Medulla oblongata (tissue), 1 donor: ENCODE results near the gene TEX2.

ENCODE experiments used
- DNase-seq: peaks from one replicate; pipeline ENCODE4 v3.0.0-alpha.2; 2015; ENCODE audit errors: extremely low spot score

Gene TEX2

DNA sequence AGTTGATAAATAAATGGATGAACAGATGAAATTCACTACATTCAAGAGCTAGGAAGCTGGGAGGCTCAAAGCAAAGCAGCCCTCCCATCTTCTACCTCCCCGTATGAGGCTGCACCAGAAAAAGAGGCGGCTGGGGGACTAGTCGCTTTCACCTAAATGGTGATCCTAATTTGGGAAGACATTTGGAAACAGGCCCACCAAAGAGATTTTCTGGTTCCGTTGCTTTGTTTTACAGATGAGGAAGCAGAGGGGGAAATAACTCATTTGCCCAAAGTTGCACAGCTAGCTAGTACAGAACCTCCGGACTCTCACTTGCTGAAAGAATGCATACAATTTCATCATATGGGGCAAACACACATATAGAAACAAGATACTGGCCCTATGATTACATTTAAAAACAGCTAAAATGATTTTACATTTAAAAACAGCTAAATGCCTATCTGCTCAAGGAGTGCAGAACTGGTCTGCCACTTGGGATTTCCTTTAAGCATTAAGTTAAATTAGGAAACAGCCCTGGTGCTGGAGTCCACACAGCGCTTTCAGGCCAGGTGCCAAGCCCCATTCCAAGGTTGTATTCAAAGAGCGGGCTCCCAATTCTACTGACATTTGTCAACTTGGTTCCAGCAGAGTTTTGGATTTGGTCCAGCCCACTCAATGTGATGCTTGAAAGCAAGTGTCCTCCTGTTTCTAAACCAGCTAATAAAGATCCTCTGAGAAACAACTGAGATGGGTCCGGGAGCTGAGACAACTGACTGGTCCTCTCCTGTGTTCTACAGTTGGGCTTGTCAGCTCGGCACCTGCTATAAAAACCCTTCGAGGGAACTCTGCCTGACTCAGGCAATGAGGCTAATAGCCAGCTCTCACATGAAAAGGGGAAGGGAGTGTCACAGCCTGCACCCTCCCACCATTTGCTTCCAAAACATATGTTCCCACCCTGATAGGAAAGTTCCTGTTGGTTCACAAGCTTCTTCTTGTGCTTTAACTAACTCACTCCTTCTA lies 144.8 kb downstream of the TEX2 start:
- DNase-seq: peak; percentile 50

DNA sequence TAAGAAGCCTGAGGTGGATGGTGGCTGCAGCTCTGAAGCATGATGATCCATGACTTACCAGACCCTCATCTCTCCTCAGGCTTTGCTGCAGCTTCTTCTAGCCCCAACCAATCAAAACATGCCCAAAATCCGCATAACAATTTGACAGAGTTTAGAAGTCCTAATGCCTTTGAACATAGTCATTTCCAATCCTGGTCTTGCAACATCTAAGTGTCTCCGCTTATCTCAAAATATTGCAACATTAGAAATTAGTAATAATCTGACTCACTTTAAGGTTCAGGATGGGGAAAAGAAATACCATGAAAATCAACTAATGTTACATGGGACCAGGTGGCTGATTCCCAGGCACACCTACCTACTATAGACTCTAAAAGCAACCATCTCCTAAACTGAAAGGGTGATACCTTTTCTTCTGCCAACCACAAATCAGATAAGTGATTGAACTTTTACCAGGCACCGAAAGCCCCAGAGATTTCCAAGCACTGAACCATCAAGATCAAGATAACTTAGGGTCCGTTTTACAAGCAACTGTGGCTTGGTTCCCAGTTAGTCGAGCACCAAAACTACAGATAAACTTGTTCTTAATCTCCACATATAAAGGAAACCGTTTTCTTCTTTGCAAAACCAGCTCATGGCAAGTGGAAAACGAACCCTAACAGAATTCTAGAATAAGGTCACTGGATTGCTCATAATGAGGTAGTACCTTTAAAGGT lies 147.1 kb downstream of the TEX2 start:
- DNase-seq: no peak

DNA sequence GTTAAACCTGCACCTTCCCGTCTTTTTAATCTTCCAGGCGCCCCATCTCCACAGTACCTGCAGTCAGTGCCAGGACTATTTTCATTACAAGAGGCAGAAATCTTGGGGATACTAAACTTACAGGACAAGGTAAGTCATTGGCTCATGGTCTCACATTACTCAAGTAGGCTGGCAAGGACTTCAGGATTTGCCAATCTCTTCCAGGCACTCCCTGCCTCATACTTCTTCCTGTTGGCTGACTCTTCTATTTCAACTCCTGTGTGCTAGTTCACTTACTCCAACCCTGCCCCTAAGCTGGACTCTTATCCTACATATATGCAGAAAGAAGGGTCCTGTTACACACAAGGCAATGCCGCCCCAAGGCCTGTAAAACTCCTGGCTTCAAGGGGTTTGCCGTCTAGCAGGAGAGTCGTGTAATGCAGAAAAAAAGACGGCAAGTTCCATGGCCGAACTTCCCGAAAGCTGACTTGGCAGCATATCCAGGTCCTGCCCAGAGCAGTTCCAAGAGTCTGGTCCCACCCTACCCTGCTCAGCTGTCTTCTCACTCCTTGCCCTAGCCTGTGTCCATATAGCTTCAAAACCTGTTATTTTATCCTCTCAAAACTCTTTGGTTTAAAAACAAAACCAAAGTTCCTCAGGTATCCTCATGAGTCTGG lies 147.9 kb downstream of the TEX2 start:
- no peak for DNase-seq

DNA sequence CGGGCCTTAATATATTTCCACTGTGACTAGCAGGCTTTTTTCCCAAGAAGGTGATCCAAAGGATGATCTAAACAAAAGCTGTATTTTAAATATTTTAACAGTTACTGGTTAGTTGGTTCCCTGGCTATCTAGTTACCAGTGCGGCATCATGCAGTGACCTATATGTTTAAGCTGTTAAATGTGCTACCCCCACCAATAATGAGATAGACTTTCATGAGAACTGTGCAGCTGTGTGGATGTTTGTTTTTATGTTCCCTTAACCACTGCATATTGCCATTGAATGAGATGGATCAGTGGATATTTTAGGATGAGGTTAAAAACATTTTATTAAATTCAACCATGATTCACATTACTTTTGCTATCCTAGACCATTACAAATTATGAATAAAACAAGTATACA lies 150.1 kb downstream of the TEX2 start:
- DNase-seq: no peak

DNA sequence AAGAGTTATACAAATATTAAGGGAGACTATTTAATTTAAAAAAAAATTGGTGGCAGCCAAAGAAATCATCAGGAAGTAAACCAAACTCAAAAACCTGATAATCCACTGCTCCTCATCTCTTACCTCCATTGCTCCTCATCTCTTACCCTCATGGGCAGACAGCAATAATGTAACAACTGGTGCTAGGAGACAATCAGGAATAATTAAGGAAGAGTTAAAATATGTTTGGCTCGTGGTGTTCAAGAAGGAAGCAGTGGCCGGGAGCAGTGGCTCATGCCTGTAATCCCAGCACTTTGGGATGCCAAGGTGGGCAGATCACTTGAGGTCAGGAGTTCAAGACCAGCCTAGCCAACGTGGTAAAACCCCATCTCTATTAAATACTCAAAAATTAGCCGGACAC lies 151.2 kb downstream of the TEX2 start:
- DNase-seq: no peak

DNA sequence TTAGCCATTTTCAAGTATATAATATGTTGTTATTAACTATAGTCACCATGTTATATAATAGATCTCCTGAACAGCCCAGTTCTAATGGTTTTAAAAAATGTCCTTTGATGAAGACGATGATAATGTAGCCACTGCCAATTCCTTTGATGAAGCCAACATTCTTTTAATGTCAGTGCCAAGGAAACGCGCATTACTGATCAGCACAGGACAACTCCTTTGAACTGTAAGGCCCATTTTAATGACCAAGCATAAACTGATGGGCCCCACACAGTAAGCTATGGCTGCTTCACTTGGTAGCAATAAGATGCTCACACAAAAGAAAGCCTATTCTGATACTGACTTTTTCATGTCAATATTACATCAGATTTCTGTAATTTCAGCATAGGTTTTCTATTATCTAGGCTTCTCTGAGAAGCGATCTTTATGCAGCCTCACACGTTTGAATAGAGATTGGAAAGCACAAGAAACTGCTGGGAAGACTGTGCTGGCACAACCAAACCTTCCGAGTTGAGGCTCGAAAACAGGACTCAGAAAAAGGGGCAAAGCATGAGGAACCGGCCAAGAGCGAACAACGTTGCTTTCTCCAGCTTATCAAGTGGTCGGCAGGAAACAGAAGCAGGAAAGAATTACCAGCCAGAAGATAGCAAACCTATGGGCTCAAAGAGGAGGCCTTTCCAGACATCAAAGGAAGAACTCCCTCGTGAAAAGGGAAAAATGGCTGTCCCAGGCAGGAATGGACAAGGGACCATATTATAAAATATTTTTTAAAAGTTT lies 152.5 kb downstream of the TEX2 start:
- no peak for DNase-seq

DNA sequence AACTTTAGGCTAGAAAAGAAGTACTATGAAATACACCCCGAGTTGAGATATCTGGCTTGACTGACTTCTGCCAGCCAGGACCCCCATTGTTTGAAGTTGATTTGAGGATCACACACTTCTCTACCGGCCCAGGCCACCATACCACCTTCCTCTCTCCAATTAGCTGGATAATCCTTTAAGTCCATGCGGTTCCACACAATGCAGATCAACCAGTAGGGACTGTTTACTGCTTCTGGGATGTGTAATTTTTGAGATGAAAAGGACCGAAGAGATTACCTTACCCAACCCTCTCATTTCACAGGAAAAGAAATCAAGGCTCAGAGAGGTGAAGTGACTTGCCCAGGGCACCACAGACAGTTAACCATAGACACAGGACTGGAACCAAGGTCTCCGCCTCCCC lies 153.7 kb downstream of the TEX2 start:
- no peak for DNase-seq

DNA sequence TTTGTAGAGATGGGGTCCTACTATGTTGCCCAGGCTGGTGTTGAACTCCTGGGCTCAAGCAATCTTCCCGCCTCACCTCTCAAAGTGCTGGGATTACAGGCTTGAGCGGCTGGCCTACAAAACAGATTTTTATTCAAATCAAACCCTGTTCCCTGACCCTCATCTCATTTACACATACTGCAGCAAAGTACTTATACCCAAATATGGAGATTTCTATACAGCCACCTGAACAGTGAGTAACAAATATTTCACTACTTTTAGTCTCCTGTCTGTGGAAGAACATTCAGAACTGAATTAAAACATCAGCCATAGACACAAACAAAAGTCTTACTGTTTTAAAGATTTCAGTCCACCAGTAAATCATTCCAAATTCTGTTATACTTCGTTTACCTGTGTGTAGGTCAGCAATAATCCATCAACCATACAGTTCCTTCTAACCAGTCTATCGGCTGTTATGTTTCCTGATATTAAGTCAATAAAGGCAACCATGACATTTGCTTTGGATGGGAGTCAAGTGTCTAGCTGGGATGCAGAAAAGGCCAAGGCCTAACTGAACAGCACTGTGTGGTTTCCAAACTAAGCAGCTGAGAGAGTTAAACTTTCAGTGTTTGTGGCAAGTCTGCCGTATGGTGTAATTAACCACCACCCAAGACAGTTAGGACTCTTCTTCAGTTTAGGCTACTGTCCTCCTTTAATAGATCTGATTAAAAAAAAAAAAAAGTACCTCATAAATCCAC lies 155.4 kb downstream of the TEX2 start:
- no peak for DNase-seq

DNA sequence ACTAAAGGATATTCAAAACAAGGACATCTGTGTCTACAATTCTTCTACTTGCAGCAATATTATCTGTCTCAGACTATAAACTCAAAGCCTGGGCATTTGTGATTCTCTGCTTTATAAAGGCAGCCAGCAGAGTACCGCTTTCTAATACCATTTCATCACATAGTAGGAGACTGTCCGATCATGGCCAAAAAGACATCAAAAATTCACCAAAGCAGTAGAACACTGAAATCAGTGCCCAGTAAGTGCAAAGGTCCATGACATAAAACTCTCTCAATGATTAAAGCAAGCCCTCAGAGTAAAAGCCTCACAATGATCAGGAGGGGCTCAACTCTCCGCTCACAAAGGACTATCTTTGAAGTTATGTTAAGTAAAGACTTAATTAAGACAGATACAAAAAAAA lies 156.1 kb downstream of the TEX2 start:
- DNase-seq: no peak

DNA sequence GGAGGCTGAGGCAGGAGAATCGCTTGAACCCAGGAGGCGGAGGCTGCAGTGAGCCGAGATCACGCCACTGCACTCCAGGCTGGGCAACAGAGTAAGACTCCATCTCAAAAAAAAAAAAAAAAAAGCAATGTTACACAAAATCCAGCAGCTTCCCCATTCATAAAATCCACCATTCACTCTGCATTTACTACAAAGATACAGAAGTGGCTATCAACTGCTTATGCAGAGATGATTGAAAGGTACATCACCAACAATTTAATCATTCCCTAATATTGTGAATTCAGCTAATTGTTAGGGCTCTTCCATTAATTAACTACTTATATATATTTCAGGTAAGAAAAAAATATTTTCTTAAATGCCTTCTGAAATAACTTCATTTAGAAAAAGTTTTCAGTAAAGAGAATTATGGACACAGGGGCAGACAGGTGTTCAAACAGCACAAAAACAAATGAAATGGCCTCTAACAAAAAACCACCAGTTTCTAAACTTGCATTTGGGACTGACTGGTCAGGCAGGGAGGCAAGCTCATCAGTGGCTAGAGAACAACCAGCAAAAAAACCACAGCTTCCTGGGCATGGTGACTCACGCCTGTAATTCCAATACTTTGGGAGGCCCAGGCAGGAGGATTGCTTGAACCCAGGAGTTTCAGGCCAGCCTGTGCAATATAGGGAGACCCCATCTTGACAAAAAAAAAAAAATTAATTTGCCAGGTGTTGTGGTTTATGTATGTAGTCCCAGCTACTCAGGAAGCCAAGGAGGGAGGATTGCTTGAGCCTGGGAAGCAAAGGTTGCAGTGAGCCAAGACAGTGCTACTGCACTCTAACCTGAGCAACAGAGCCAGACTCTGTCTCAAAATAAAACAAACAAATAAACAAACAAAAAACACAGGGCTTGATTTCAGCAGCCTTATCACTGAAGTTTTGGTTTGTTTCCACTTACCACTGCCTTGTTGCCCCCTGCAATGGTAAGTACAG lies 159.4 kb downstream of the TEX2 start:
- no peak for DNase-seq

DNA sequence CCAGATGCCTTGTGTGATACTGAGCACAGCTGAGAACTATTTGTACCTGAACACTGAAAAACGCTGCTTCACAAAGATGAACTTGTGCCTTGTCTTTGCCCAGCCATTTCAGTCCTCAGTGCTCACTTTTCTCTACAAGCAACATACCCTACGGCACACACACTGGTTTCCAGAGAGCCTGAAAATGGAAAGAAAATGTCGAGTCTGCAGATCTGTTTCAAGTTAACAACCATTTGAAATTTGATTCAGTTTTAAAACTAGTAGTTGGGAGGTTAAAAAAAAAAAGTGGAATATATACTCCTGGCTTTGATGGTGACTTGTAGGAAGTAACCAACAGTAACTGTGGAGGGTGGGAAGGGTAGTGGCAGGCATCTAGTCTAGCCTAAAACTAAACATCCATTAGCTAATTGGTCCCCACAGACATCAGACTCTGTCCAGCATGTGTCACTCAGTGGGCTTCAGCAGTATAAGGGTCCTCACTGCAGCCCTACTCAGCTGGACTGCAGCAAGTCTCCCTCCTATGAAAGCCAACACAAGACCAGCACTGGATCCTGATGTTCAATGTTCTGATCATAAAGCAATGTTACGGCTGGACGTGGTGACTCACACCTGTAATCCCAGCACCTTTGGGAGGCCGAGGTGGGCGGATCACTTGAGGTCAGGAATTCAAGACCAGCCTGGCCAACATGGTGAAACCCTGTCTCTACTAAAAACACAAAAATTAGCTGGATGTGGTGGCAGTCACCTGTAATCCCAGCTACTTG lies 160.3 kb downstream of the TEX2 start:
- DNase-seq: no peak

GRCh38 chr17:64099543-64099942 lies 163.5 kb downstream of the TEX2 start:
- DNase-seq: no peak
